ENCODE results near the gene GTPBP10. TPM values are rescaled to one million over a fixed set of nuclear protein-coding genes. Genes with fewer than 3 reads are reported as not detected.

Gene GTPBP10
- polyA plus RNA-seq, 1 donor (not counting 4 experiments of a cell fraction or from before 2014, with no cell fraction given): 26.6 TPM

GRCh38 chr7:90303241-90303640 lies 43.3 kb upstream of the GTPBP10 start:
- Histone ChIP-seq H3K4me2 (ENCODE audit: control insufficient read depth, extremely low read depth, insufficient read depth, low read depth, low read length) (no peak overlapping the region), H3K9me3 (ENCODE audit: control insufficient read depth, low read depth, low read length) (no peaks in the 10 kb centered on the region), H3K4me1 (ENCODE audit: control insufficient read depth, extremely low read depth, insufficient read depth, low read length) (no peaks in the 10 kb centered on the region), H3K9me1 (ENCODE audit: control insufficient read depth, extremely low read depth, insufficient read depth, low read length) (no peaks in the 10 kb centered on the region), H3K27ac (ENCODE audit: control insufficient read depth, insufficient read depth, low read length) (no peak overlapping the region), H3K27me3 (ENCODE audit: control insufficient read depth, extremely low read depth, insufficient read depth, low read length) (no peaks in the 10 kb centered on the region), H3K79me2 (ENCODE audit: control insufficient read depth, insufficient read depth, low read length) (no peaks in the 10 kb centered on the region), H2AFZ (ENCODE audit: control insufficient read depth, low read length) (no peak overlapping the region), H4K20me1 (ENCODE audit: control insufficient read depth, extremely low read depth, insufficient read depth, low read length) (no peaks in the 10 kb centered on the region), H3K4me3 (ENCODE audit: control insufficient read depth in 2 of 3, extremely low read depth in 1 of 3, insufficient read depth in 2 of 3, low read depth in 1 of 3, low read length in 3 of 3) (no peak overlapping the region), H3K36me3 (ENCODE audit: control insufficient read depth in 2 of 2, extremely low read depth in 1 of 2, insufficient read depth in 2 of 2, low read length in 2 of 2) (no peaks in the 10 kb centered on the region), H3K9ac (ENCODE audit: control insufficient read depth, extremely low read depth, insufficient read depth, low read length) (no peak overlapping the region)
- DNase-seq (ENCODE audit: low read depth, low spot score): no peak
- FAIRE-seq: no peak
- TF ChIP-seq, protein P1, sequence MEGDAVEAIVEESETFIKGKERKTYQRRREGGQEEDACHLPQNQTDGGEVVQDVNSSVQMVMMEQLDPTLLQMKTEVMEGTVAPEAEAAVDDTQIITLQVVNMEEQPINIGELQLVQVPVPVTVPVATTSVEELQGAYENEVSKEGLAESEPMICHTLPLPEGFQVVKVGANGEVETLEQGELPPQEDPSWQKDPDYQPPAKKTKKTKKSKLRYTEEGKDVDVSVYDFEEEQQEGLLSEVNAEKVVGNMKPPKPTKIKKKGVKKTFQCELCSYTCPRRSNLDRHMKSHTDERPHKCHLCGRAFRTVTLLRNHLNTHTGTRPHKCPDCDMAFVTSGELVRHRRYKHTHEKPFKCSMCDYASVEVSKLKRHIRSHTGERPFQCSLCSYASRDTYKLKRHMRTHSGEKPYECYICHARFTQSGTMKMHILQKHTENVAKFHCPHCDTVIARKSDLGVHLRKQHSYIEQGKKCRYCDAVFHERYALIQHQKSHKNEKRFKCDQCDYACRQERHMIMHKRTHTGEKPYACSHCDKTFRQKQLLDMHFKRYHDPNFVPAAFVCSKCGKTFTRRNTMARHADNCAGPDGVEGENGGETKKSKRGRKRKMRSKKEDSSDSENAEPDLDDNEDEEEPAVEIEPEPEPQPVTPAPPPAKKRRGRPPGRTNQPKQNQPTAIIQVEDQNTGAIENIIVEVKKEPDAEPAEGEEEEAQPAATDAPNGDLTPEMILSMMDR (optimal IDR thresholded peaks at IDR 0.05 in 1 of 3, IDR thresholded peaks at IDR 0.05 in 1 of 3, conservative IDR thresholded peaks at IDR 0.05 in 1 of 3; ENCODE audit: extremely low read depth in 1 of 3, insufficient read depth in 2 of 3, low read length in 3 of 3): no peak
- TF ChIP-seq EZH2 (IDR thresholded peaks at IDR 0.05; ENCODE audit: low read length): no peak
- dilution Hi-C loops (cut with MboI; ENCODE audit: extremely low pct_ligation_motif_present, low sequenced_read_pairs): no loop called here

GRCh38 chr7:90309872-90310271 lies 36.6 kb upstream of the GTPBP10 start:
- Histone ChIP-seq H3K4me2 (ENCODE audit: control insufficient read depth, extremely low read depth, insufficient read depth, low read depth, low read length) (no peak overlapping the region), H3K36me3 (ENCODE audit: control insufficient read depth in 2 of 2, extremely low read depth in 1 of 2, insufficient read depth in 2 of 2, low read length in 2 of 2) (no peaks in the 10 kb centered on the region), H3K9me3 (ENCODE audit: control insufficient read depth, low read depth, low read length) (no peaks in the 10 kb centered on the region), H3K4me3 (ENCODE audit: control insufficient read depth in 2 of 3, extremely low read depth in 1 of 3, insufficient read depth in 2 of 3, low read depth in 1 of 3, low read length in 3 of 3) (no peak overlapping the region), H3K4me1 (ENCODE audit: control insufficient read depth, extremely low read depth, insufficient read depth, low read length) (no peaks in the 10 kb centered on the region), H3K9me1 (ENCODE audit: control insufficient read depth, extremely low read depth, insufficient read depth, low read length) (no peaks in the 10 kb centered on the region), H3K27me3 (ENCODE audit: control insufficient read depth, extremely low read depth, insufficient read depth, low read length) (no peaks in the 10 kb centered on the region), H3K79me2 (ENCODE audit: control insufficient read depth, insufficient read depth, low read length) (no peaks in the 10 kb centered on the region), H4K20me1 (ENCODE audit: control insufficient read depth, extremely low read depth, insufficient read depth, low read length) (no peaks in the 10 kb centered on the region), H3K9ac (ENCODE audit: control insufficient read depth, extremely low read depth, insufficient read depth, low read length) (no peak overlapping the region), H3K27ac (ENCODE audit: control insufficient read depth, insufficient read depth, low read length) (no peak overlapping the region), H2AFZ (ENCODE audit: control insufficient read depth, low read length) (no peak overlapping the region)
- DNase-seq (ENCODE audit: low read depth, low spot score): no peak
- dilution Hi-C loops (cut with MboI; ENCODE audit: extremely low pct_ligation_motif_present, low sequenced_read_pairs): no loop called here
- FAIRE-seq: no peak
- TF ChIP-seq EZH2 (IDR thresholded peaks at IDR 0.05; ENCODE audit: low read length): no peak
- TF ChIP-seq, protein P1 (optimal IDR thresholded peaks at IDR 0.05 in 1 of 3, IDR thresholded peaks at IDR 0.05 in 1 of 3, conservative IDR thresholded peaks at IDR 0.05 in 1 of 3; ENCODE audit: extremely low read depth in 1 of 3, insufficient read depth in 2 of 3, low read length in 3 of 3): no peak

Measured in keratinocyte (primary cell).